ENCODE data around the gene PSTPIP2. TPM values are rescaled to one million over a fixed set of nuclear protein-coding genes. Genes with fewer than 3 reads are reported as not detected.

Gene PSTPIP2
- total and polyA plus RNA-seq, 2 experiments from 2014 or later, result 1.4 to 2.6 TPM

GRCh38 chr18:46028536-46028891 lies 43.5 kb downstream of the PSTPIP2 start:
- H3K79me2 ChIP-seq (replicated peaks; ENCODE audit: insufficient read depth), result no peaks in the 10 kb centered on the region
- ATAC-seq (no peak), DNase-seq (ENCODE audit: low spot score) (no peak)
- no peaks in the 10 kb centered on the region; the same call in 1 of the 2 replicates for H3K9me2 ChIP-seq (ENCODE audit: insufficient read depth)
- H4K20me1 ChIP-seq (replicated peaks; ENCODE audit: insufficient read depth), result no peaks in the 10 kb centered on the region
- Mint-ChIP-seq H3K9me3 (peaks cover 12% of the 10 kb centered on the region; the same call in 2 of the 3 replicates), H3K4me1 (peaks cover 3% of the 10 kb centered on the region; the same call in 2 of the 3 replicates), H3K27ac (no peak overlapping the region), H3K4me3 (peak overlapping the region; percentile 64), H3K27me3 (ENCODE audit: insufficient read depth, low read depth, poor library complexity) (peaks cover 26% of the 10 kb centered on the region), H3K36me3 (ENCODE audit: low read depth) (peaks cover 4% of the 10 kb centered on the region; the same call in 2 of the 3 replicates)
- peaks cover 44% of the 10 kb centered on the region for H3K27me3 ChIP-seq (ENCODE audit: insufficient read depth)
- H3K27ac ChIP-seq (ENCODE audit: low read depth), result no peak overlapping the region
- 0 out of 2 replicates have a peak, but pooled peaks cover 6% of the 10 kb centered on the region for H3F3A ChIP-seq (replicated peaks; ENCODE audit: low read depth)
- peaks cover 4% of the 10 kb centered on the region; the same call in 1 of the 2 replicates for H3K4me1 ChIP-seq (ENCODE audit: insufficient read depth)
- no peaks in the 10 kb centered on the region for H3K36me3 ChIP-seq (ENCODE audit: insufficient read depth)
- peak overlapping the region; percentile 83 for H3K4me2 ChIP-seq
- H2AFZ ChIP-seq, result peak overlapping the region; percentile 95
- TF ChIP-seq EZH2 (IDR thresholded peaks at IDR 0.05; ENCODE audit: low read depth, unreplicated experiment) (peak; percentile 21), ETS1 (IDR thresholded peaks at IDR 0.05) (no peak), EZH2phosphoT487 (IDR thresholded peaks at IDR 0.05; ENCODE audit: unreplicated experiment) (no peak), ZNF331 (CRISPR knock-in tag; IDR thresholded peaks at IDR 0.05; ENCODE audit: low read depth) (no peak), CTCF (conservative IDR thresholded peaks at IDR 0.05; ENCODE audit: low read depth in 2 of 2) (no peak), JUNB (IDR thresholded peaks at IDR 0.05; ENCODE audit: unreplicated experiment) (no peak), NANOG (IDR thresholded peaks at IDR 0.05; ENCODE audit: borderline replicate concordance) (no peak)
- H3K4me3 ChIP-seq, result peak overlapping the region; percentile 64

GRCh38 chr18:46019936-46020335 lies 52.1 kb downstream of the PSTPIP2 start:
- H3K27me3 Mint-ChIP-seq (ENCODE audit: insufficient read depth, low read depth, poor library complexity), result no peaks in the 10 kb centered on the region
- Histone ChIP-seq H3K4me3 (no peak overlapping the region), H3K36me3 (ENCODE audit: insufficient read depth) (no peaks in the 10 kb centered on the region), H4K20me1 (replicated peaks; ENCODE audit: insufficient read depth) (no peaks in the 10 kb centered on the region), H3K9me2 (ENCODE audit: insufficient read depth) (no peaks in the 10 kb centered on the region), H3K4me2 (no peak overlapping the region), H2AFZ (no peak overlapping the region), H3K27me3 (ENCODE audit: insufficient read depth) (no peaks in the 10 kb centered on the region), H3K79me2 (replicated peaks; ENCODE audit: insufficient read depth) (no peaks in the 10 kb centered on the region), H3K27ac (ENCODE audit: low read depth) (no peak overlapping the region), H3K4me1 (ENCODE audit: insufficient read depth) (no peaks in the 10 kb centered on the region), H3F3A (replicated peaks; ENCODE audit: low read depth) (no peaks in the 10 kb centered on the region)
- H3K4me1 Mint-ChIP-seq, result no peaks in the 10 kb centered on the region
- H3K4me3 Mint-ChIP-seq, result no peak overlapping the region
- DNase-seq (ENCODE audit: low spot score) (no peak), ATAC-seq (no peak)
- no peaks in the 10 kb centered on the region for H3K36me3 Mint-ChIP-seq (ENCODE audit: low read depth)
- no peak overlapping the region for H3K27ac Mint-ChIP-seq
- H3K9me3 Mint-ChIP-seq, result no peaks in the 10 kb centered on the region
- TF ChIP-seq NANOG (IDR thresholded peaks at IDR 0.05; ENCODE audit: borderline replicate concordance), result no peak
- TF ChIP-seq ZNF331 (CRISPR knock-in tag; IDR thresholded peaks at IDR 0.05; ENCODE audit: low read depth), result no peak
- no peak for TF ChIP-seq JUNB (IDR thresholded peaks at IDR 0.05; ENCODE audit: unreplicated experiment)
- TF ChIP-seq REST (IDR thresholded peaks at IDR 0.05; ENCODE audit: unreplicated experiment), result no peak
- no peak for TF ChIP-seq POLR2AphosphoS5 (IDR thresholded peaks at IDR 0.05; ENCODE audit: low read depth)
- TF ChIP-seq CTCF (conservative IDR thresholded peaks at IDR 0.05; ENCODE audit: low read depth in 2 of 2), result no peak
- no peak for TF ChIP-seq EZH2 (IDR thresholded peaks at IDR 0.05; ENCODE audit: low read depth, unreplicated experiment)
- TF ChIP-seq ZNF114 (CRISPR knock-in tag; IDR thresholded peaks at IDR 0.05), result no peak
